ENCODE results near the gene MID1.

Gene MID1

DNA sequence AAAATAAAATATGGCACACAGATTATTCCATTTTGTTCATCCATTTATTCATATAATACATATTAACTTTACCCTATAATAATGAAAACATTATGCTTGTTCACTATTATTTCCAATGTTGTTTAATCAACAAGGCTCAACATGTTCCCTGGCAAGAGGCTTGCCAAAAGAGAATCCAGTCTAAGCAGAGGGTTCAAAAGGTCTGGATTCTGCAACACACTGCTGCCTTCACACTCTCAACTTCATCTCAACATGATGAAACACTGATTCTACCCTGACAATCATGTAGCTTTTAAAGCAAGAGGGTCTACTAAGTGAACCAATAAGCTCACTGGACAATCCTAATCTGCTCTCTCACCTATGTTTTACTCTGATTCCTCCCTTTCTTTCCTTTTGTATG lies 101.1 kb downstream of the MID1 start:
- H3K4me3 ChIP-seq (ENCODE audit: control insufficient read depth, low read depth, low read length): no peak overlapping the region
- DNase-seq (ENCODE audit: low read depth): no peak
- TF ChIP-seq, protein P1, sequence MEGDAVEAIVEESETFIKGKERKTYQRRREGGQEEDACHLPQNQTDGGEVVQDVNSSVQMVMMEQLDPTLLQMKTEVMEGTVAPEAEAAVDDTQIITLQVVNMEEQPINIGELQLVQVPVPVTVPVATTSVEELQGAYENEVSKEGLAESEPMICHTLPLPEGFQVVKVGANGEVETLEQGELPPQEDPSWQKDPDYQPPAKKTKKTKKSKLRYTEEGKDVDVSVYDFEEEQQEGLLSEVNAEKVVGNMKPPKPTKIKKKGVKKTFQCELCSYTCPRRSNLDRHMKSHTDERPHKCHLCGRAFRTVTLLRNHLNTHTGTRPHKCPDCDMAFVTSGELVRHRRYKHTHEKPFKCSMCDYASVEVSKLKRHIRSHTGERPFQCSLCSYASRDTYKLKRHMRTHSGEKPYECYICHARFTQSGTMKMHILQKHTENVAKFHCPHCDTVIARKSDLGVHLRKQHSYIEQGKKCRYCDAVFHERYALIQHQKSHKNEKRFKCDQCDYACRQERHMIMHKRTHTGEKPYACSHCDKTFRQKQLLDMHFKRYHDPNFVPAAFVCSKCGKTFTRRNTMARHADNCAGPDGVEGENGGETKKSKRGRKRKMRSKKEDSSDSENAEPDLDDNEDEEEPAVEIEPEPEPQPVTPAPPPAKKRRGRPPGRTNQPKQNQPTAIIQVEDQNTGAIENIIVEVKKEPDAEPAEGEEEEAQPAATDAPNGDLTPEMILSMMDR (conservative IDR thresholded peaks at IDR 0.05; ENCODE audit: control insufficient read depth, insufficient read depth, low read depth, low read length): no peak

DNA sequence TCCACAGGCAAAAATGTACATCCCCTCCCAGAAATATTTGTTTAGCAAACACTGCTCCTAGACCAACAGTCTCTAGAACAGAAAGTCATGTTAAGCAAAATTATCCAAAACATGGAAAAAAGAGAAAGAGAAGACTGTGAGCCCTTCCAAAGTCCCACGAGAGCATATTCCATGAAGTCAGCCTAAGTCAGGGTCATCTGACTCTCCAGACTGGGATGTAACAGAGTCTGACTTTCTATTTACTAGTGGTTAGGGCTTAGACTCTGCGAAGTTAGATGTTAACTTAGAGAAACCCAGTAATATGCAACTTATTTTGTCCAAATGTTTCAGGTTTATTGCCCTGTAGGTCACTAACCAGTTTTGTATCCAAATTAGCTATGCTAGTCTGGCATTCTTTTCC lies 102.3 kb downstream of the MID1 start:
- no peak for DNase-seq (ENCODE audit: low read depth)
- TF ChIP-seq, protein P1 (conservative IDR thresholded peaks at IDR 0.05; ENCODE audit: control insufficient read depth, insufficient read depth, low read depth, low read length): no peak
- H3K4me3 ChIP-seq (ENCODE audit: control insufficient read depth, low read depth, low read length): no peak overlapping the region

GRCh38 chrX:10516781-10517322 lies 103.5 kb downstream of the MID1 start:
- TF ChIP-seq, protein P1 (conservative IDR thresholded peaks at IDR 0.05; ENCODE audit: control insufficient read depth, insufficient read depth, low read depth, low read length): no peak
- DNase-seq (ENCODE audit: low read depth): no peak
- H3K4me3 ChIP-seq (ENCODE audit: control insufficient read depth, low read depth, low read length): no peak overlapping the region

DNA sequence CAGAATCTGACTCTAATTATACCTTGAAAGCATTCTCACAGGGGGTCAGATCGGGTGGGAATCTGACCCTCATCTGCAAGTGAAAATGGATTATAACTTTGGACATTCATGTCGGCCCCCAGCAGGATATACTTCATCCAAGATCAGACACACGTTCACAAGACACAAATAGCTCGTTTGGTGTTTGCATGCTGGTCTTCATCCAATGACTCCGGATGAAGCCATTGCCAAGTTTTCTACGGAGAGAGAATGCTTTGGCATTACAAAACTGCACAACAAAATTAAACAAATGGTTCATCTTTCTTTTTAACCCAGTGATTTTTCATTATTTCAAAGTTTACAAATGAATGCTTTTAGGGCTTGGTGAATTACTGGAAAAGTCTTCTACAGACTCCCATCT lies 105.5 kb downstream of the MID1 start:
- TF ChIP-seq, protein P1 (conservative IDR thresholded peaks at IDR 0.05; ENCODE audit: control insufficient read depth, insufficient read depth, low read depth, low read length): no peak
- H3K4me3 ChIP-seq (ENCODE audit: control insufficient read depth, low read depth, low read length): no peak overlapping the region
- peak; percentile 42 for DNase-seq (ENCODE audit: low read depth)

- TF ChIP-seq, protein P1 (conservative IDR thresholded peaks at IDR 0.05; ENCODE audit: control insufficient read depth, insufficient read depth, low read depth, low read length): no peak
- no peak for DNase-seq (ENCODE audit: low read depth)
- no peak overlapping the region for H3K4me3 ChIP-seq (ENCODE audit: control insufficient read depth, low read depth, low read length)
These were observed 106.4 kb downstream of the MID1 start for GRCh38 chrX:10513974-10514373.

- DNase-seq (ENCODE audit: low read depth): no peak
- TF ChIP-seq, protein P1 (conservative IDR thresholded peaks at IDR 0.05; ENCODE audit: control insufficient read depth, insufficient read depth, low read depth, low read length): no peak
- no peak overlapping the region for H3K4me3 ChIP-seq (ENCODE audit: control insufficient read depth, low read depth, low read length)
These were observed 107.6 kb downstream of the MID1 start for GRCh38 chrX:10512741-10513140.

DNA sequence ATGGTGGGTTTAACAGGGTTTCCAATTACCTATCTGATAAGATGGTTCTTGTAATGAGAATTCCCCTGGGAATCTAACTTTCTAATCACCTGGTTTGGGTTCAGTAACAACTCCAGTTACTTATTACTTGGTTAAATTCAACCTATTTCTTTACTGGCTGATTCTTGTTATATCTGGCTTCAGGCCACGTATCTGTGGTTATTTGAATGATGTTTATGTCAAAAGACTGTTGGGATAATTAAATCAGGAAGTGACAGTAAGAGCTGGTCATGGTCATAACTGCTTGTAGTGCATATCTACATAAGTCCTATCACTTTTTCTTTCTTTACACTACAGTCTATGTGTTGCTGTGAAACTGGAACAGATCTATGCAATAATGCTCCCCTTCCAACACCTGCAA lies 108.1 kb downstream of the MID1 start:
- TF ChIP-seq, protein P1 (conservative IDR thresholded peaks at IDR 0.05; ENCODE audit: control insufficient read depth, insufficient read depth, low read depth, low read length): no peak
- DNase-seq (ENCODE audit: low read depth): peak; percentile 53
- H3K4me3 ChIP-seq (ENCODE audit: control insufficient read depth, low read depth, low read length): no peak overlapping the region

All from fibroblast of mammary gland (primary cell).